HG02870 (cell line): ENCODE data around the gene NPRL2.

Source experiments
- ATAC-seq: cut with Tn5 transposase; IDR thresholded peaks from one replicate; pipeline ENCODE4 v1.9.1; 2021; ENCODE audit warnings: mild to moderate bottlenecking, moderate library complexity; ENCODE audit not compliant: unreplicated experiment

NPRL2 gene

GRCh38 chr3:50350527-50351322 lies at the start of gene NPRL2, which contains the start of gene CYB561D2:
TSS of gene NPRL2 (minus strand) at chr3:50350775. CDS start at chr3:50350652, 123 bp downstream.
TSS of gene CYB561D2 (plus strand) at chr3:50350862. CDS start at chr3:50351434, 572 bp downstream.
- ATAC-seq = peak; percentile 81

GRCh38 chr3:50396502-50396901 lies 45.9 kb upstream of the NPRL2 start:
- ATAC-seq = no peak

GRCh38 chr3:50395070-50395860 lies 44.7 kb upstream of the NPRL2 start:
- ATAC-seq = no peak

GRCh38 chr3:50393061-50393460 lies 42.5 kb upstream of the NPRL2 start:
- no peak for ATAC-seq

GRCh38 chr3:50392101-50392715 lies 41.6 kb upstream of the NPRL2 start:
- ATAC-seq = no peak

- ATAC-seq = no peak
Observed at GRCh38 chr3:50390508-50391224, 40.1 kb upstream of the NPRL2 start.

- ATAC-seq = no peak
Observed at GRCh38 chr3:50389414-50389767, 38.8 kb upstream of the NPRL2 start.

GRCh38 chr3:50388720-50389413 lies 38.3 kb upstream of the NPRL2 start:
- ATAC-seq = no peak

GRCh38 chr3:50388016-50388719 lies 37.6 kb upstream of the NPRL2 start:
- no peak for ATAC-seq

GRCh38 chr3:50385754-50386153 lies 35.2 kb upstream of the NPRL2 start:
- ATAC-seq = no peak

GRCh38 chr3:50383750-50384149 lies 33.2 kb upstream of the NPRL2 start:
- no peak for ATAC-seq

- ATAC-seq = no peak
Observed at GRCh38 chr3:50382722-50383121, 32.1 kb upstream of the NPRL2 start.

GRCh38 chr3:50381383-50381782 lies 30.8 kb upstream of the NPRL2 start:
- no peak for ATAC-seq

GRCh38 chr3:50380405-50381085 lies 30.0 kb upstream of the NPRL2 start:
- no peak for ATAC-seq

GRCh38 chr3:50378757-50379156 lies 28.2 kb upstream of the NPRL2 start:
- ATAC-seq = no peak

GRCh38 chr3:50378024-50378423 lies 27.4 kb upstream of the NPRL2 start:
- no peak for ATAC-seq

- no peak for ATAC-seq
Observed at GRCh38 chr3:50375258-50375931, 24.8 kb upstream of the NPRL2 start.

GRCh38 chr3:50374363-50375257 lies 24.0 kb upstream of the NPRL2 start:
- no peak for ATAC-seq
